Tibial nerve (tissue), 4 donors: ENCODE measurements around the gene MRPS2. TPM values are rescaled to one million over a fixed set of nuclear protein-coding genes. Genes with fewer than 3 reads are reported as not detected.
"Not testable (repeated sequence)": the region's sequence is repeated elsewhere in the genome, so short reads cannot be mapped to it uniquely, and the experiment has no call there.

ENCODE experiments used
- DNase-seq, 2 donors: peaks; one replicate each; pipeline ENCODE4 v3.0.0-alpha.2; 2019; ENCODE audit warnings: low spot score in 2 of 2
- H3K27ac ChIP-seq, 4 donors: fragments of 200-600 bp; sonication (generic) in 3 of 4; one replicate each; pipeline ENCODE4 v1.5.1; 2017 to 2019; ENCODE audit warnings: mild to moderate bottlenecking in 1 of 4
- H3K27me3 ChIP-seq, 2 donors: fragments of 200-600 bp; sonication (generic) in 1 of 2; one replicate each; pipeline versions ENCODE4 v1.5.1 to v1.6.0; 2017 to 2019
- H3K36me3 ChIP-seq, 3 donors: fragments of 200-600 bp; sonication (generic); one replicate each; pipeline ENCODE4 v1.5.1; 2018 to 2019
- H3K4me1 ChIP-seq, 4 donors: fragments of 200-600 bp; sonication (generic) in 3 of 4; one replicate each; pipeline ENCODE4 v1.5.1; 2017 to 2019
- H3K4me3 ChIP-seq, 4 donors: fragments of 200-600 bp; sonication (generic) in 3 of 4; one replicate each; pipeline ENCODE4 v1.5.1; 2017 to 2019; ENCODE audit warnings: mild to moderate bottlenecking in 1 of 4, moderate library complexity in 1 of 4
- H3K9me3 ChIP-seq, 4 donors: fragments of 200-600 bp; sonication (generic) in 3 of 4; one replicate each; pipeline ENCODE4 v1.5.1; 2017 to 2019
- CTCF ChIP-seq, 5 experiments: fragments of 200-600 bp in 3 of 5; fragments of 450-650 bp in 2 of 5; sonication (generic) in 3 of 5; IDR thresholded peaks; one replicate each; pipeline ENCODE4 v1.5.1; 2016 to 2019; ENCODE audit warnings: antibody characterized with exemption in 5 of 5, mild to moderate bottlenecking in 3 of 5, moderate library complexity in 2 of 5
- EP300 ChIP-seq, 2 donors: sonication (generic); formaldehyde crosslinking; IDR thresholded peaks; one replicate each; pipeline ENCODE4 v1.6.1; 2017; ENCODE audit warnings: antibody characterized with exemption in 2 of 2, mild to moderate bottlenecking in 1 of 2
- POLR2A ChIP-seq, 2 donors: fragments of 450-650 bp; IDR thresholded peaks; one replicate each; pipeline ENCODE4 v1.6.1; 2017; ENCODE audit warnings: antibody characterized with exemption in 2 of 2, mild to moderate bottlenecking in 2 of 2, moderate library complexity in 2 of 2
- WGBS, 2 donors: methylation state at CpG; one replicate each; pipeline ENCODE4 v1.1.5; 2018; 5-methylcytosine and 5-hydroxymethylcytosine counted together
- total RNA-seq, 4 donors: library from RNA; depleted of rRNA; stranded (reverse); fragments of >200 nt; gene quantifications; one replicate each; pipeline ENCODE4 v1.1.0, GENCODE V29; 2016

Gene MRPS2
- total RNA-seq, 4 donors from 2014 or later: 24.9 to 29.2 (median 26.3) TPM

DNA sequence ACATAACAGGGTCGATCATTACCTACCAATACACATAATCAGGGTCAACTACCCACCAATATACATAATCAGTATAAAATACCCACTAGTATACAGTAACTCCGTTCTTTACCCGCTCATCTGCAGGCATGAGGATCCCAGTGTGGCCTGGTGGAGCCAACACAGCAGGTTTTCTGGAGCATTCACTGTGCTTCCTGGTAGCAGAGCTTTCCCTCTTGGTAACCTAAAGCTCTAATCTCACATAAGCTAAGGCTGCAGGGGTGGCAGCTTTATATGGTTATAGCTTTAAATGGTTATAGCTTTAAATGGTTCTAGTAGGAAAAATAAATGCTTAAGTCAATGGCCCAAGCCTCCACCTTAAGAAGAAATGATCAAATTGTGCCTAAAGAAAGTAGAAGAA, 32.6 kb downstream of the MRPS2 start:
- H3K36me3 ChIP-seq: no peaks in the 10 kb centered on the region
- no peak overlapping the region for H3K4me3 ChIP-seq
- DNase-seq: no peak
- H3K4me1 ChIP-seq: no peaks in the 10 kb centered on the region
- no peak overlapping the region for H3K27ac ChIP-seq
- 85 to 95% methylated on average over 3 of the region's 3 CpGs for WGBS, 2 donors
- peaks cover 0 to 4% of the 10 kb centered on the region in 2 donors for H3K27me3 ChIP-seq
- H3K9me3 ChIP-seq: peaks cover 0 to 16% (median 0%) of the 10 kb centered on the region in 4 donors
- no peak for TF ChIP-seq CTCF (IDR thresholded peaks at IDR 0.05)

DNA sequence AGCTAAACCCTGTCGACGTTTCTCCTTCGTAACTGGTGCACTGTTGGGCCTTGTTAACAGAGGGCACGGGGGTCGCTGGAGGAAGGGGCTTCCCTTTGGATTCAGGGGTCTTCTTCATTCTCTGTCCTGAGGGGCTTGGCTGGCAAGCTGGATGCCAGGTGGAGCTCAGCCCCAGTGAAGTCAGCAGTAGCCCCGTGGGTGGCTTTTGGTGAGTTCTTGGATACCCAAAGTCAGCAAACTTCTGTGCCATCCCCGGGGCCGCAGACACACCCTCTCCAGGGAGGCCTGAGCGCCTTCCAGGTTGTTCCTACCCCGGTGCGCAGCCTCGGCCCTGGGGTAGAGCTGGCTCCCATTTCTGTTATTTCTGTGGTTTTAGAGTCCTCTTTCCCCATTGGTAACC, 33.2 kb downstream of the MRPS2 start:
- TF ChIP-seq POLR2A (IDR thresholded peaks at IDR 0.05): no peak
- TF ChIP-seq CTCF (IDR thresholded peaks at IDR 0.05): no peak
- no peak for TF ChIP-seq EP300 (IDR thresholded peaks at IDR 0.05)
- Histone ChIP-seq H3K27ac (no peak overlapping the region), H3K4me3 (no peak overlapping the region), H3K4me1 (no peaks in the 10 kb centered on the region), H3K27me3 (peaks cover 0 to 4% of the 10 kb centered on the region in 2 donors), H3K36me3 (no peaks in the 10 kb centered on the region), H3K9me3 (peaks cover 0 to 16% (median 0%) of the 10 kb centered on the region in 4 donors)
- 87 to 90% methylated on average over 11 to 12 of the region's 12 CpGs for WGBS, 2 donors
- DNase-seq: no peak

DNA sequence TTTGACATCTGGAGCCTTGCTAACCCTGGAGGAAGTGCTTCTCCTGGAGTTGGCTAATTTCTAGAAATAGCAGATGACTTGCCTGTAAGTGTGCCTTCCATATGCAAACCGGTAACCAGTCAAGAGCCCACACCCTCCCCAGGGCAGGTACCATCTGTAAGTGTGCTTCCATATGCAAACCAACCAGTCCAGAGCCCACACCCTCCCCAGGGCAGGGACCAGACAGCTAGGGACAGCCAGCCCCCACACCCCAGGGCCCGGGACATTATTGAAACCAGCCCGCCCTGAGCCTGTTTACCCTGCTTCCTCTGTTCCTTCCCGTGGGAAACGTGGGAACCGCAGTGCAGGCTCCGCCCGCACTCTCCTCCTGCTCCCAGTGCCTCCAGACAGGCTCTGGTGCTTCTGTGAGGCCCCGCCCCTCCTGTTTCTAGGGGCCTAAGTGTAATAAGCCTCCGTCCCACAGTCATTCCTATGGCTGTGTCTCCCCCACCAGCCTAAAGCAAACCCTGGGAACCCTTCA, 33.8 kb downstream of the MRPS2 start:
- 15 to 32% methylated on average over 9 to 10 of the region's 10 CpGs for WGBS, 2 donors
- H3K36me3 ChIP-seq, H3K27me3 ChIP-seq, DNase-seq, H3K27ac ChIP-seq, H3K4me3 ChIP-seq, H3K4me1 ChIP-seq: not testable (repeated sequence)
- H3K9me3 ChIP-seq: peaks cover 0 to 13% (median 0%) of the 10 kb centered on the region in 4 donors

- not testable (repeated sequence) for H3K27ac ChIP-seq, H3K4me3 ChIP-seq, H3K36me3 ChIP-seq, H3K4me1 ChIP-seq, H3K27me3 ChIP-seq, H3K9me3 ChIP-seq, DNase-seq
- WGBS, 2 donors: 59 to 77% methylated on average over 3 to 4 of the region's 4 CpGs
Measured at GRCh38 chr9:135534826-135535225, 34.3 kb downstream of the MRPS2 start.

DNA sequence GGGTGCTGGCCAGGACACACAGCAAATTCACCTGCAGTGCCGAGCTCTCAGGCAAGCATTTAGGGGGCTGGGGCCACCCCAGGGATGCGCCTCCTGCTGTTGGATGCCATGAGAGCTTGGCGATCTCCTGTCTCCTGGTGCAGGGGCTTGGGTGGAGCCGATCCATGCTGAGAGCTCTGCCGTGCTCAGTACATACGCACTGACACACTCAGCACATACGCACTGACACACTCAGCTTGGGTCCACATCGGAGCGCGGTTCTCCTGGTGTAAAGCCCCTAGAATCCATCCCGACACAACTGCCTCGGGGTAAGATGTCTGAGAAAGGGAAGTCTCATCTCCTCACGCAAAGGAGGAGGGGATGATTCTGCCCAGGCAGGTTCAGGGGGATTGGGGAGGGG, 35.1 kb downstream of the MRPS2 start:
- not testable (repeated sequence) for H3K4me1 ChIP-seq, H3K36me3 ChIP-seq, H3K27me3 ChIP-seq, DNase-seq, H3K4me3 ChIP-seq, H3K27ac ChIP-seq, H3K9me3 ChIP-seq
- 84 to 85% methylated on average over 10 to 13 of the region's 13 CpGs for WGBS, 2 donors

DNA sequence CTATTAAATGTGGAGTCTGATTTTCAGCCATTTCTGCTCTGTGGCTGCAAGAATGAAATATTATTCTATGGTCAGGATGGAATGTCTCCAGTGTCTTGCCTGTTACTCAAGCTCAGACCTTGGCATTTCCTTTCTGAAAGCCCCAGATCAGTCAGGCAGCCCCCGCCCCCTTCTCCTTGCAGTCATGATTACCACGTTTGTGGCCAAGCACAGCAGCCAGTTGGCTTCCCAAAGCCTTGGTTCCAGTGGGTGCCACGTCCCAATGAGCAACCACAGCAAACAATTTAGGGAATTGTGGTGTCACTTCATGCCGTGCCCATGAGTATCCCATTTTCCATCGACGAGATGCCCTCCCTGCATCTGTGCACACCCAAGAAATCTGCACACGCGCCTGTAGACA, 35.7 kb downstream of the MRPS2 start:
- no peak overlapping the region for H3K4me3 ChIP-seq
- no peak overlapping the region for H3K27ac ChIP-seq
- no peaks in the 10 kb centered on the region for H3K9me3 ChIP-seq
- no peak for DNase-seq
- H3K36me3 ChIP-seq: no peaks in the 10 kb centered on the region
- 77 to 83% methylated on average over 8 of the region's 8 CpGs for WGBS, 2 donors
- H3K27me3 ChIP-seq: peaks cover 0 to 4% of the 10 kb centered on the region in 2 donors
- H3K4me1 ChIP-seq: no peaks in the 10 kb centered on the region
- TF ChIP-seq POLR2A (IDR thresholded peaks at IDR 0.05): no peak

DNA sequence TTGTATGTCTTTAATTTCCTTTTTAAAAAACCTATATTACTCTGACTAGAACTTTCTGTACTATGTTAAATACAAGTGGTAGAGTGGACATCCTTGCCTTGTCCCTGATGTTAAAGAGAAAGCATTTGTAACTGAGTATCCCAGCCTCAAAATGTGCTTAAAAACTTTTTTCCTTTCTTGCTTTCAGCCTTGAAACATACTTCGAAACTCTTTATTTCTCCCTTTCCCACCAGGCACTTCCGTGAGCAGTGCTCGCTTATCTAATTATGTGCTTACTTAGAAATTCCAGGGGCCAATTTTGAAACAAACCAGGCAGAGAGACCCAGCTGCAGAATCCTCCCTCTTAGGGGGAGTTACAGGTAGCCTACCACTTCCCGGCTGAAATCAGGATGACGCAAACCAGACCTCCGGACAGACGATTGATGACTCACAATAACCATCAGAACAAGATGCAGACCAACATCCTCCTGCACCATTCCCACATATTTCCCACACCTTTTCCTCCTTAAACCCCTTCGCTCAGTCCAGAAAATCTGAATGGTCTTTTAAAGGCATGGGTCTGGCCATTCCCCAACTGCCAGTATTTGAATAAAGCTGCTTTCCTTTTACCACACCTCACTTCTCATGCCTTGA, 42.9 kb downstream of the MRPS2 start:
- H3K4me1 ChIP-seq, H3K36me3 ChIP-seq, DNase-seq, H3K4me3 ChIP-seq, H3K27ac ChIP-seq, H3K27me3 ChIP-seq, H3K9me3 ChIP-seq: not testable (repeated sequence)
- 49 to 63% methylated on average over 8 of the region's 8 CpGs for WGBS, 2 donors
